Subcutaneous adipose tissue (tissue), 4 donors: ENCODE measurements around the gene TBX5. TPM values are rescaled to one million over a fixed set of nuclear protein-coding genes. Genes with fewer than 3 reads are reported as not detected.

Source experiments
- total RNA-seq, 4 donors: library from RNA; depleted of rRNA; stranded (reverse); fragments of >200 nt; gene quantifications; one replicate each; pipeline ENCODE4 v1.1.0, GENCODE V29; 2016
- TF ChIP-seq, protein P1 (sequence below): fragments of 450-650 bp; IDR thresholded peaks from one replicate; pipeline ENCODE4 v1.5.1; 2016; ENCODE audit warnings: low read depth, mild to moderate bottlenecking, control low read depth, antibody characterized with exemption, moderate library complexity

The TBX5 gene
- total RNA-seq, 4 donors from 2014 or later: 1.2 to 5.3 (median 2.4) TPM

DNA sequence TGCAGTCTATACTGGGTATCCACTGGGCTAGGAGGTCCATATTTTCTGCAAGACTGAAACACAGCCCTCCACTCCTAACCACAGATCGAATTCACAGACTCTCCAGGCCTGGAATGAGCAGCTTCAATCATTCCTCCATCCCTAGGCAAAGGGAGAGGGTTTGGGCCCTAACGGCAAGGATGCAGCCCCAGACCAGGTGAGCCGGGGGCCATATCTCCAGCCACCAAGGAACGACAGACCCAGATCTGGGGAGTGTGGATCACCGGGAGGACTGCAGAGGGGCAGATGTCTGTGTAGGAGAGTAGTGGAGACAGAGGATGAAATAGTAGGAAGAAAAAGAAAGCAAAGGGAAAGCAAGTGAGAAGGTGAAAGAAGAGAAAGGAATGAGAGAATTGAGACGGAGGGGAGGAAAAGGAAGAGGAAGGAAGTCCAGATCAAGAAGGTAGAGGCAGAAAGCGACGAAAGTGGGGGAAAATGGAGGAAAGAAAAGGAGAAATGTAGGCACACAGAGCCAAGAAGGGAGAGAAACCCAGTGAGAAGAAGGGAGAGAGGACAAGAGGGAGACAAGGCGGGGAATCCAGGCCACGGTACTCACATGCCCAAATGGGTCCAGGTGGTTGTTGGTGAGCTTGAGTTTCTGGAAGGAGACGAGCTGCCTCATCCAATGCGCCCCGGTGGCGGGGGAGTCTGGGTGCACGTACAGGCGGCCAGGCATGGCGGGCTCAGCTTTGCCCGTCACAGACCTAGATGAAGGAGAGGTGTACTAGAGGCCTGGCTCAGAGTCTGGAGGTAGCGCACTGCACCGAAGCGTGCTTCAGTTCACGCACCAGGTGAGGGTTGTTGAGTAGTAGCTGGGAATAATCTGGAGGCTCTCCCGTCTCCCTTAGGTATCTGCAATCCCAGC, 7.7 kb downstream of the TBX5 start:
- TF ChIP-seq, protein P1, sequence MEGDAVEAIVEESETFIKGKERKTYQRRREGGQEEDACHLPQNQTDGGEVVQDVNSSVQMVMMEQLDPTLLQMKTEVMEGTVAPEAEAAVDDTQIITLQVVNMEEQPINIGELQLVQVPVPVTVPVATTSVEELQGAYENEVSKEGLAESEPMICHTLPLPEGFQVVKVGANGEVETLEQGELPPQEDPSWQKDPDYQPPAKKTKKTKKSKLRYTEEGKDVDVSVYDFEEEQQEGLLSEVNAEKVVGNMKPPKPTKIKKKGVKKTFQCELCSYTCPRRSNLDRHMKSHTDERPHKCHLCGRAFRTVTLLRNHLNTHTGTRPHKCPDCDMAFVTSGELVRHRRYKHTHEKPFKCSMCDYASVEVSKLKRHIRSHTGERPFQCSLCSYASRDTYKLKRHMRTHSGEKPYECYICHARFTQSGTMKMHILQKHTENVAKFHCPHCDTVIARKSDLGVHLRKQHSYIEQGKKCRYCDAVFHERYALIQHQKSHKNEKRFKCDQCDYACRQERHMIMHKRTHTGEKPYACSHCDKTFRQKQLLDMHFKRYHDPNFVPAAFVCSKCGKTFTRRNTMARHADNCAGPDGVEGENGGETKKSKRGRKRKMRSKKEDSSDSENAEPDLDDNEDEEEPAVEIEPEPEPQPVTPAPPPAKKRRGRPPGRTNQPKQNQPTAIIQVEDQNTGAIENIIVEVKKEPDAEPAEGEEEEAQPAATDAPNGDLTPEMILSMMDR: no peak

DNA sequence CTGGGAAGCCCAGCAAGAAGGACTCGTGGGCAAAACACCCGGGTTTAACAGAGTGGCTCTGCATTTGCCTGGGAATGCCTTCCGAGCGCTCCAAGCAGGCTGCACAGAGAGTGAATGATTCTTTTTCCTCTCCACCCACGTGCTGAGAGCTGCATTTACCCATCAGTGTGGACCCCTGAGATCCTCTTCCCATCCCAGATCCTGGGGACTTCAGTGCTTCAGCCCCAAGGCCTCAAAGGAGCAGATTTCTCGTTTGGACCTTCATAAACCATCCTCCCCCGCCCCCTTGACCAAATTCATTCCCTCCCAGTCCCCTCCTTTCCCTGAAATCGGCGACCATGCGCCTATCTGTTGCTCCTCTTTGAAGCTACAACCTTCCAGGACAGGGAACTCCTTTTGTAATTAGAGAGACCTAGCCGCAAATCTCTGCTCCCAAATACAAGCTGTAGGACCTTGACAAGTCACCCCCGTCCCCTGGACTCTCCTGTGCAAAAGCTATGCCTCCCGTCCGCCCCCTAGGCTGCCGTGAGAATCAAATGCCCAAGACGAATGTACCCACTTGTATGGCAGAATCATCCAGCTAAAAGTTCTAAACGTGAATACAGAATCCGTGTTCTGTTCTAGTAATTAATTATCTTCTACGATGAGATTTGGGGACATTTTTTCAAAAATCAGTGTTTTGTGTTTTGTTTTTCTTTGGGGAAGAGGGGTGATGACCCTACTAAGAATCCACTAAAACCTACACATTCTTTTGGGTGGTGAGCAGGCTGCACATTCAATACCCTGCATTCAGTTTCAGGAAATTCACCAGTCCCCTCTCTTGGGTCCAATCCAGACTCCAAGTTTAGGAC, 8.8 kb downstream of the TBX5 start:
- TF ChIP-seq, protein P1: no peak

DNA sequence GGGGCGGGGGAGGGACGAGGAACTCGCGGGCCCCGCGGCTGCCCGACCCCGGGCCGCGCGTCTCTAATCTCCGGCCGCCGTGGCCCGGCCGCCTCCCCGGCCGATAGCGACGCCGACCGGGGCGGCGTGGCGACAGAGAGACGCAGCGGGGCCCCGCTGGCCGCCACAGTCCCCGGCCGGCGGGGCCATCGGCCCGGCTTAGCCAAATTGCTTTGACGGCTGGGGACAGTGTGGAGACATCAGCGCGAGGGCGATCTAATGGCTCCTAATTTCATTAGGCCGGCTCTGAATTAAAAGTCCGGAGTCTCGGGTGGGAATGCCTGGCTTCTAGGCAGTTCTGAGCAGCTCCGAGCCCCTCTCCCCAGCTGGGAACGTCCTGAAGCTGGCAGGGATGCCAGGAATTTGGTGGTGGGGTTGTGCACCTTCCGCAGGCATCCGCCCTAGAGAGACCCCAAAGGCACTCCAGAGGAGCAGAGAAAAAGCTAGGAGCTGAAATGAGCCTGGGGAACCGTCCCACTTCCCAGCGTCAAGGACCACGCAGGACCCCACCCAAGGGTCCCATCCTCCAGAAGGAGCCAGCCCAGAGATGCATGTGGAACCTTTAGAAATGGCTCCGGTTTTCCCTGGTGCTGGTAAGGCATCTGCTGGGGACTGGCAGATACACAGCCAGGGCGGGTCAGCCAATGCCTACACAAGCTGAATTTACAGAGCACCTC, 9.6 kb downstream of the TBX5 start:
- TF ChIP-seq, protein P1: no peak

DNA sequence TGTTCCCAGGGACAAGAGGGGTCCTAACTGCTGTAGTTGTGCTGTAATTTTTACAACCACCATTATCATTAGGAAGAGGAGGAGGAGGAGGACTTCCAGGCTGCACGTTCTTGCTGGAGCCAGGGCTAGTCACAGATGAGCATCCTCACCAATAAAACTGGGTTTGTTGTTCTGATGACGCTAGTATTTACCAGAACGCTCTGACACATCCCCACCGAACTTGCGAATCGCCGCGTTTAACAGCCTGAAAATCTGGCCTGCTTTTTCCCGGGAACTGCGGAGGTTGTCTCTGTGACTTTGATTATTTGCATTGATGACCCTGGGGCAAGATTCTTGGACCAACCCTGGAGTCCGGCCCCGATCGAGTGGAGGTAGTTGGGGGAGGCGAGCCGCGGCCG, 10.2 kb downstream of the TBX5 start:
- TF ChIP-seq, protein P1: no peak

DNA sequence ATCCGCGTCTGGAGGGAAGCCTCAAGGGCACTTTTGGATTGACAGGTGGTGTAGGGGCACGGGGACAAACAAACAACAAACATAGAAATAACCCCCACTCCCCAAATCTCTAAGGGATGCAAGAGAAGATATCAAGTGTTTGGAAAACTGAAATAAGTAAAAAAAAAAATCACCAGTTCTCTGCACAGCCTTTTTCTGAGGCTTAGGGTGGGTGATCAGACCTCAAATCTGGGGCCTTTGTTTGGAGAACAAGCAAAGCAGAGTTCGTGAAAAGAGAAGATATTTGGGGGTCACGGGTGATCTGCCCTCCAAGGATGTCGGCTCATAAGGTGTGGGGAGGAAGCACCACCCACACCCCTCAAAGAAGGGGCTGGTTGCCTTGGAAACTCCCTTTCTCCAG, 10.7 kb downstream of the TBX5 start:
- TF ChIP-seq, protein P1: no peak

DNA sequence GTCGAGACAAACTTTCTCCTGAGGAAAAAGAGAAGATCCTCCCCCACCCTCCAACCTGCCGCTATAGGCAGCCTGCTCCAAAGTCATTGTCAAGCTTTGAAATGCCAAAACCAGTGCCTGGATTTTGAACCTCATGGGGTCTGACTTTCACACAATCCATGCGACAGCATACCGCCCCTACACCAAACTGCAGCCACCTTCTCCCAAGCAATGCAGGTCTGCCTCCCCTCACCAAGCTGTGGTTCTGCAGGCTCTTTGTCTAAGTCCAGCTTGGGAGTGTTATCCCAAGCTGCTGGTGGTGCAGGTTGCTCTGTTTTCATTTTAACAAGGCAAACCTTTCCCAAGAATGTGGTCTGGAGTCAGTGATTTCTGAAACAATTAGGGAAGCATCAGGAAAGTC, 12.4 kb downstream of the TBX5 start:
- TF ChIP-seq, protein P1: no peak
